ENCODE results near the gene PAX5. TPM values are rescaled to one million over a fixed set of nuclear protein-coding genes. Genes with fewer than 3 reads are reported as not detected.

PAX5 gene
- total and polyA plus RNA-seq, 4 donors: 0.08 to 2.3 (median 0.40) TPM

- ATAC-seq (ENCODE audit: insufficient read depth, low FRiP score) (no peak), DNase-seq (no peak)
- Histone ChIP-seq H3K9ac (ENCODE audit: insufficient read depth in 1 of 2, low read length in 2 of 2) (no peak overlapping the region), H3K4me1 (ENCODE audit: control insufficient read depth in 5 of 5, insufficient read depth in 5 of 5, low read length in 5 of 5) (peaks cover 0 to 9% (median 0%) of the 10 kb centered on the region in 5 donors), H3K4me3 (no peak overlapping the region), H3K27me3 (ENCODE audit: control insufficient read depth in 3 of 3, insufficient read depth in 3 of 3, low read length in 2 of 3) (peaks cover 0 to 8% (median 0%) of the 10 kb centered on the region in 3 donors), H3K9me3 (ENCODE audit: control insufficient read depth in 4 of 4, insufficient read depth in 3 of 4, low read length in 3 of 4) (peaks cover 0 to 7% (median 0%) of the 10 kb centered on the region in 4 donors), H3K27ac (ENCODE audit: low read depth in 1 of 2, low read length in 1 of 2) (no peak overlapping the region), H3K36me3 (ENCODE audit: control insufficient read depth in 4 of 4, insufficient read depth in 4 of 4, low read length in 4 of 4) (no peaks in the 10 kb centered on the region)
- 69 to 78% methylated on average over 31 of the region's 31 CpGs for WGBS, 2 donors
- no peak for TF ChIP-seq CTCF (IDR thresholded peaks at IDR 0.05; ENCODE audit: control extremely low read depth, extremely low read depth)
Measured at GRCh38 chr9:36881743-36882441, 152.2 kb downstream of the PAX5 start.

- DNase-seq (no peak), ATAC-seq (ENCODE audit: insufficient read depth, low FRiP score) (no peak)
- no peak for TF ChIP-seq CTCF (IDR thresholded peaks at IDR 0.05; ENCODE audit: control extremely low read depth, extremely low read depth)
- Histone ChIP-seq H3K9ac (ENCODE audit: insufficient read depth in 1 of 2, low read length in 2 of 2) (no peak overlapping the region), H3K27ac (ENCODE audit: low read depth in 1 of 2, low read length in 1 of 2) (no peak overlapping the region), H3K27me3 (ENCODE audit: control insufficient read depth in 3 of 3, insufficient read depth in 3 of 3, low read length in 2 of 3) (peaks cover 0 to 8% (median 0%) of the 10 kb centered on the region in 3 donors), H3K4me3 (no peak overlapping the region), H3K4me1 (ENCODE audit: control insufficient read depth in 5 of 5, insufficient read depth in 5 of 5, low read length in 5 of 5) (peaks cover 0 to 9% (median 0%) of the 10 kb centered on the region in 5 donors), H3K36me3 (ENCODE audit: control insufficient read depth in 4 of 4, insufficient read depth in 4 of 4, low read length in 4 of 4) (no peaks in the 10 kb centered on the region), H3K9me3 (ENCODE audit: control insufficient read depth in 4 of 4, insufficient read depth in 3 of 4, low read length in 3 of 4) (peaks cover 0 to 7% (median 0%) of the 10 kb centered on the region in 4 donors)
- WGBS, 2 donors: 81 to 85% methylated on average over 14 of the region's 14 CpGs
Measured at GRCh38 chr9:36881316-36881715, 152.8 kb downstream of the PAX5 start.

- DNase-seq (no peak), ATAC-seq (ENCODE audit: insufficient read depth, low FRiP score) (no peak)
- H3K27ac ChIP-seq (ENCODE audit: low read depth in 1 of 2, low read length in 1 of 2): no peak overlapping the region
- H3K36me3 ChIP-seq (ENCODE audit: control insufficient read depth in 4 of 4, insufficient read depth in 4 of 4, low read length in 4 of 4): no peaks in the 10 kb centered on the region
- peaks cover 0 to 8% (median 0%) of the 10 kb centered on the region in 3 donors for H3K27me3 ChIP-seq (ENCODE audit: control insufficient read depth in 3 of 3, insufficient read depth in 3 of 3, low read length in 2 of 3)
- TF ChIP-seq CTCF (IDR thresholded peaks at IDR 0.05; ENCODE audit: control extremely low read depth, extremely low read depth): no peak
- peaks cover 0 to 9% (median 0%) of the 10 kb centered on the region in 5 donors for H3K4me1 ChIP-seq (ENCODE audit: control insufficient read depth in 5 of 5, insufficient read depth in 5 of 5, low read length in 5 of 5)
- peaks cover 0 to 9% (median 0%) of the 10 kb centered on the region in 4 donors for H3K9me3 ChIP-seq (ENCODE audit: control insufficient read depth in 4 of 4, insufficient read depth in 3 of 4, low read length in 3 of 4)
- no peak overlapping the region for H3K4me3 ChIP-seq
- 91 to 95% methylated on average over 12 of the region's 12 CpGs for WGBS, 2 donors
- no peak overlapping the region for H3K9ac ChIP-seq (ENCODE audit: insufficient read depth in 1 of 2, low read length in 2 of 2)
Measured at GRCh38 chr9:36880075-36880474, 154.0 kb downstream of the PAX5 start.
